HEK293 (cell line): ENCODE data around the gene KLHL40.

ENCODE experiments used
- CTCF ChIA-PET: fragments of 350-600 bp; formaldehyde crosslinking; extraction: SDS; loops from one replicate; lab custom pipeline; 2021; ENCODE audit warnings: antibody characterized with exemption; lab: Yijun Ruan, JAX
- POLR2A ChIA-PET: fragments of 300-600 bp; formaldehyde crosslinking; extraction: SDS; loops from one replicate; lab custom pipeline; 2020; ENCODE audit warnings: antibody characterized with exemption, inconsistent platforms; lab: Yijun Ruan, JAX
- H3K27ac ChIP-seq: fragments of 200-500 bp; sonication (Bioruptor generic); 2 replicates; pipeline ENCODE4 v1.5.1; 2014; ENCODE audit warnings: low read depth, low read length, control low read depth, inconsistent platforms; ENCODE audit errors: extremely low read depth
- H3K36me3 ChIP-seq, 2 experiments: fragments of 200-500 bp in 1 of 2; sonication (Bioruptor generic) in 1 of 2; 1 replicate in 1 of 2; 2 replicates in 1 of 2; pipeline ENCODE4 v1.5.1; 2014 to 2017; ENCODE audit warnings: inconsistent platforms in 2 of 2, low read length in 2 of 2; ENCODE audit not compliant: control insufficient read depth in 2 of 2, insufficient read depth in 1 of 2
- H3K4me1 ChIP-seq: fragments of 200-500 bp; sonication (Bioruptor generic); 2 replicates; pipeline ENCODE4 v1.5.1; 2014; ENCODE audit warnings: mild to moderate bottlenecking, low read length, inconsistent platforms; ENCODE audit not compliant: control insufficient read depth, insufficient read depth
- H3K4me3 ChIP-seq: 2 replicates; pipeline ENCODE4 v1.5.1; 2011; ENCODE audit warnings: low read depth, mild to moderate bottlenecking, control low read depth, low read length, moderate library complexity
- H3K9me3 ChIP-seq: fragments of 200-500 bp; sonication (Bioruptor generic); 2 replicates; pipeline ENCODE4 v1.5.1; 2014; ENCODE audit warnings: low read depth, low read length, inconsistent platforms; ENCODE audit not compliant: control insufficient read depth, insufficient read depth
- BCL11B ChIP-seq: fragments of 450-650 bp; formaldehyde crosslinking; IDR thresholded peaks from 2 replicates; pipeline ENCODE4 v1.5.1; 2016; ENCODE audit warnings: low read depth, missing biosample characterization, missing genetic modification characterization
- HOXC10 ChIP-seq: sonication (generic); formaldehyde crosslinking; IDR thresholded peaks from 2 replicates; pipeline ENCODE4 v1.8.1; 2023; ENCODE audit warnings: mild to moderate bottlenecking, missing genetic modification reagents
- KLF8 ChIP-seq: fragments of 450-650 bp; formaldehyde crosslinking; IDR thresholded peaks from 2 replicates; pipeline ENCODE4 v1.5.1; 2016; ENCODE audit warnings: missing biosample characterization, missing genetic modification characterization
- OSR2 ChIP-seq: fragments of 450-650 bp; formaldehyde crosslinking; IDR thresholded peaks from 2 replicates; pipeline ENCODE4 v1.5.1; 2016; ENCODE audit warnings: missing biosample characterization, missing genetic modification characterization
- RBAK ChIP-seq: fragments of 450-650 bp; formaldehyde crosslinking; IDR thresholded peaks from 2 replicates; pipeline ENCODE4 v1.5.1; 2016; ENCODE audit warnings: missing biosample characterization, missing genetic modification characterization
- SCRT2 ChIP-seq: fragments of 450-650 bp; formaldehyde crosslinking; IDR thresholded peaks from 2 replicates; pipeline ENCODE4 v1.5.1; 2016; ENCODE audit warnings: missing biosample characterization, missing genetic modification characterization
- TCF7L2 ChIP-seq: IDR thresholded peaks from 2 replicates; pipeline ENCODE4 v1.6.1; 2011; ENCODE audit warnings: low read depth, mild to moderate bottlenecking, inconsistent platforms, low read length, moderate library complexity, borderline replicate concordance
- TRIM28 ChIP-seq: IDR thresholded peaks from 2 replicates; pipeline ENCODE4 v1.6.1; 2011; ENCODE audit warnings: low read length, control low read depth, borderline replicate concordance
- ZNF184 ChIP-seq: fragments of 450-650 bp; IDR thresholded peaks from 2 replicates; pipeline ENCODE4 v1.5.1; 2018; ENCODE audit warnings: missing biosample characterization, mild to moderate bottlenecking, missing genetic modification characterization
- ZNF311 ChIP-seq: fragments of 450-650 bp; formaldehyde crosslinking; IDR thresholded peaks from 2 replicates; pipeline ENCODE4 v1.5.1; 2017; ENCODE audit warnings: missing biosample characterization, missing genetic modification characterization, borderline replicate concordance
- ZNF335 ChIP-seq: fragments of 450-650 bp; formaldehyde crosslinking; conservative IDR thresholded peaks from 2 replicates; pipeline ENCODE4 v1.5.1; 2016; ENCODE audit warnings: missing biosample characterization, missing genetic modification characterization
- ZNF544 ChIP-seq: fragments of 450-650 bp; formaldehyde crosslinking; IDR thresholded peaks from 2 replicates; pipeline ENCODE4 v1.5.0; 2017; ENCODE audit warnings: missing biosample characterization, missing genetic modification characterization
- ZNF561 ChIP-seq: fragments of 450-650 bp; IDR thresholded peaks from 2 replicates; pipeline ENCODE4 v1.5.1; 2018; ENCODE audit warnings: missing biosample characterization, missing genetic modification characterization, borderline replicate concordance
- ZNF571 ChIP-seq: fragments of 450-650 bp; formaldehyde crosslinking; IDR thresholded peaks from 2 replicates; pipeline ENCODE4 v1.5.0; 2017; ENCODE audit warnings: missing biosample characterization, missing genetic modification characterization
- ZNF626 ChIP-seq: fragments of 450-650 bp; sonication (Bioruptor Pico); formaldehyde crosslinking; IDR thresholded peaks from 2 replicates; pipeline ENCODE4 v1.5.1; 2018; ENCODE audit warnings: missing biosample characterization, missing genetic modification characterization, inconsistent platforms
- ZNF677 ChIP-seq: fragments of 450-650 bp; IDR thresholded peaks from 2 replicates; pipeline ENCODE4 v1.5.0; 2018; ENCODE audit warnings: missing biosample characterization, mild to moderate bottlenecking, missing genetic modification characterization, moderate library complexity
- ZNF76 ChIP-seq: fragments of 450-650 bp; formaldehyde crosslinking; IDR thresholded peaks from 2 replicates; pipeline ENCODE4; 2016; ENCODE audit warnings: low read depth, missing biosample characterization, missing genetic modification characterization, borderline replicate concordance
- ZNF777 ChIP-seq: fragments of 450-650 bp; formaldehyde crosslinking; IDR thresholded peaks from 2 replicates; pipeline ENCODE4 v1.5.1; 2017; ENCODE audit warnings: missing biosample characterization, missing genetic modification characterization, borderline replicate concordance
- TF ChIP-seq, protein P1 (sequence below): fragments of 450-650 bp; IDR thresholded peaks from 2 replicates; pipeline ENCODE4 v1.5.1; 2018; ENCODE audit warnings: missing biosample characterization, mild to moderate bottlenecking, missing genetic modification characterization

KLHL40 gene

DNA sequence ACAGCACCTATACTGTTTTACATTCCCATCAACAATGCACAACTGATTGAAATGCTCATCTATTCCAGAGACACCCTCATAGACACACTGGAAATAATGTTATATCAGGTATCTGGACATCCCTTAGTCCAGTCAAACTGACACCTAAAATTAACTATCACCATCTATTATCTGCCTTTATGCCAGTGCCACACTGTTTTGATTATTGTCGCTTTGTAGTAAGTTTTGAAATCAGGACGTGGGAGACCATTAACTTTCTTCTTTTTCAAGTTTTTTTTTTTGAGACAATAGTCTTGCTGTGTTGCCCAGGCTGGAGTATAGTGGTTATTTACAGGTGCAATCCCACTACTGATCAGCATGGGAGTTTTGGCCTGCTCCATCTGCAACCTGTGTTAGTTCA is 9.4 kb upstream of the KLHL40 start:
- H3K4me3 ChIP-seq = no peak overlapping the region
- no peak for TF ChIP-seq ZNF626
- no peak for TF ChIP-seq ZNF544 (tag by site-specific recombination)
- no peak for TF ChIP-seq TCF7L2
- TF ChIP-seq ZNF677 (tag by site-specific recombination) = no peak
- no peak for TF ChIP-seq ZNF571 (tag by site-specific recombination)
- no peak for TF ChIP-seq ZNF561 (tag by site-specific recombination)
- TF ChIP-seq ZNF76 = no peak
- TF ChIP-seq ZNF335 = no peak
- no peak for TF ChIP-seq OSR2 (tag by site-specific recombination)
- TF ChIP-seq, all 188 proteins: peak for 0
- H3K36me3 ChIP-seq = no peaks in the 10 kb centered on the region
- ChIA-PET POLR2A (no interaction called here), CTCF (no interaction called here)
- no peaks in the 10 kb centered on the region for H3K9me3 ChIP-seq
- H3K27ac ChIP-seq = no peak overlapping the region
- no peaks in the 10 kb centered on the region for H3K4me1 ChIP-seq

DNA sequence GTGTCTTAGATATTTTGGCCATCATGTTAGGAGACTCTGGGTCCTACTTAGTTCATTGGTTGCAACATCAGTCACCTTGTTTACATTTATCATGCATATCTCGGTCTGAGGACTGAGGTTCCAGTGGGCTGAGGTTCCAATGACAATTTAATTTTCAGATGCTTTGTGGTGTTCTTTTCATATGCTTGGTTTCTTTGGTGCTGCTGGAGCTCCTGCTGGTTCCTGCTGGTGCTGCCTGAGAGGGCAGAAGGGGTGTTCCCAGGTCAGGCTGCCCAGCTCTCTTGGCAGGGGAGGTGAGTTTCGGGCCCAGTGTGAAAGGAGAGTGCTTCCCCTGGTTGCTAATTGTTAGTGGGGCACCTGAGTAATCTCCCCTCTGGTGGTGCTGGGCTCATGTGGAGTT is 6.9 kb upstream of the KLHL40 start:
- no peaks in the 10 kb centered on the region for H3K9me3 ChIP-seq
- CTCF ChIA-PET = no interaction called here
- no peak overlapping the region for H3K27ac ChIP-seq
- H3K4me3 ChIP-seq = no peak overlapping the region
- POLR2A ChIA-PET = no interaction called here
- no peaks in the 10 kb centered on the region for H3K4me1 ChIP-seq
- no peak for TF ChIP-seq ZNF777 (tag by site-specific recombination)
- TF ChIP-seq KLF8 (tag by site-specific recombination) = no peak
- H3K36me3 ChIP-seq = no peaks in the 10 kb centered on the region

GRCh38 chr3:42680271-42680670 is 5.1 kb upstream of the KLHL40 start:
- TF ChIP-seq HOXC10 (no peak), TRIM28 (no peak), RBAK (tag by site-specific recombination) (no peak), ZNF184 (tag by site-specific recombination) (no peak), KLF8 (tag by site-specific recombination) (no peak), BCL11B (tag by site-specific recombination) (no peak)
- TF ChIP-seq, protein P1, sequence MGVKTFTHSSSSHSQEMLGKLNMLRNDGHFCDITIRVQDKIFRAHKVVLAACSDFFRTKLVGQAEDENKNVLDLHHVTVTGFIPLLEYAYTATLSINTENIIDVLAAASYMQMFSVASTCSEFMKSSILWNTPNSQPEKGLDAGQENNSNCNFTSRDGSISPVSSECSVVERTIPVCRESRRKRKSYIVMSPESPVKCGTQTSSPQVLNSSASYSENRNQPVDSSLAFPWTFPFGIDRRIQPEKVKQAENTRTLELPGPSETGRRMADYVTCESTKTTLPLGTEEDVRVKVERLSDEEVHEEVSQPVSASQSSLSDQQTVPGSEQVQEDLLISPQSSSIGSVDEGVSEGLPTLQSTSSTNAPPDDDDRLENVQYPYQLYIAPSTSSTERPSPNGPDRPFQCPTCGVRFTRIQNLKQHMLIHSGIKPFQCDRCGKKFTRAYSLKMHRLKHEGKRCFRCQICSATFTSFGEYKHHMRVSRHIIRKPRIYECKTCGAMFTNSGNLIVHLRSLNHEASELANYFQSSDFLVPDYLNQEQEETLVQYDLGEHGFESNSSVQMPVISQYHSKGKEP (tag by site-specific recombination) = no peak
- POLR2A ChIA-PET = no interaction called here
- CTCF ChIA-PET = no interaction called here
- no peaks in the 10 kb centered on the region for H3K4me1 ChIP-seq
- no peaks in the 10 kb centered on the region for H3K9me3 ChIP-seq
- H3K27ac ChIP-seq = no peak overlapping the region
- no peak overlapping the region for H3K4me3 ChIP-seq
- H3K36me3 ChIP-seq = no peaks in the 10 kb centered on the region

GRCh38 chr3:42680806-42681205 is 4.5 kb upstream of the KLHL40 start:
- POLR2A ChIA-PET = no interaction called here

More at GRCh38 chr3:42680806-42681205, 4.5 kb upstream of the KLHL40 start:
- CTCF ChIA-PET = no interaction called here
- no peak for TF ChIP-seq ZNF311 (tag by site-specific recombination)
- TF ChIP-seq SCRT2 (tag by site-specific recombination) = peak; percentile 51; the same call in 1 of the 2 replicates
- no peak overlapping the region for H3K27ac ChIP-seq
- no peaks in the 10 kb centered on the region for H3K4me1 ChIP-seq
- no peaks in the 10 kb centered on the region for H3K36me3 ChIP-seq
- no peak overlapping the region for H3K4me3 ChIP-seq
- no peaks in the 10 kb centered on the region for H3K9me3 ChIP-seq
